NCI-H2107 treated with DMSO at 0.1 percent for 48 hours (cell line): Measurements from ENCODE around the gene TRERF1.

Experiments
- DNase-seq: peaks from one replicate; lab custom pipeline; 2025; ENCODE audit not compliant: unreplicated experiment; lab: John Stamatoyannopoulos, UW

Gene TRERF1

DNA sequence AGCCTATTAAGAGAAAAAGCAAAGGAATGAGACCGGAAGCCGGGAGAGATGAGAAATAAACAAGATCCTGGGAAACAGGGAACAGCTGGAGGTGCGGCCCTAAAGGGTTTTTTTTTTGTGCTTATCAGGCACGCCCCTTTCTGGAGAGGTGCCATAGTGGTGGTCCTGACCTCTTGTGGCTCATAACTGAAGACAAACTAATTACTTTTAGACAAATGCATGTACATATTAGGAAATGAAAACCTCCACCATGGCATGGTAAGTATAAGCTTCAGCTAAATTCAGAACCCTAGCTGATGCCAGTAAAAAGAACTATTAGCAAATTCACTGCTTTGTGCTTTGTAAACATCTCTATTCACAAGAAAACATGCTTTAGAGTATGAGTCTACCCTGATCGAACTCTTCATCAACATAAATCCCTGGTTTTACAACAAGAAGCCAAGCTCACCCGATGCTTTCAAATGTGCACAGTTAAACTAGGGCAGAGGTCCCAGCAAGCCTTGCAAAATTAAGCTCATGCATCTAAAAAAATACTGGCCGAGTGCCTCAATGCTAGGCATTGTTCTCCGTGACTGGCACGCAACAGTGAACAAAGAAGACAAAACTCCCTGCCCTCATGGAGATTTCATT is 137.7 kb downstream of the TRERF1 start:
- no peak for DNase-seq

DNA sequence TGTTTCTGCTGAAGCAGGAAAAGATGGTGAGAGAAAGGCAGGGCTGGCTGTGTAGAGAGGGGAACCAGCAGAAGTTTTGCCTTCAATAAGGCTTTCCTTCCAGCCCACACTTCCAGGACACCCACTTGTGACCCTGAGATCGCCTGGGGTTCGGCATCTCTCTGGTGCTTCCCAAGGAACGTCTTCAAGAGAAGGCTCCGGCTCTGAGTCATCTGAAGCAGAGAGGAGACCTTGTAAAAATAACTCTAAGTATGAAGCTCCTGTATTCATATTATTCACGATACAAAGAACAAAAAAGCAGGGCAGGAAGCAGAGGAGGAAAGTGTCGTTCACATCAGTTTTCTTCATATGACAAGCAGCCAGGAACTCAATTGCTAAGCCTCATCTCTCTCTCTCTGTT is 138.7 kb downstream of the TRERF1 start:
- no peak for DNase-seq

DNA sequence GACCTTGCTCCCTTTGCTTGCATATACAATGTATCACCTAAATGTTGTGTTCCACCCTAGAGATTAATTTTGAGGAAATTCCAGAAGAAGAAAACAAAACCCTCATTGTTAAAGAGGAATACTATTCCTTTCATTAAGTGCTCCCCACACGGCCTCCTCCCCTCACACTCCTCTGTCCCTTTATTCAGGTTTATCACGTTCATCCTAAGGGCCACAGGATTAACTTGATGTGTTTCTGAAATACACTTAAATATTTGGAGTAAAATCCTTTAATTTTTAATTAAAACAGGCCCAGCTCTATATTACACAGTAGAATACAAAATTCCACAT is 144.6 kb downstream of the TRERF1 start:
- no peak for DNase-seq

DNA sequence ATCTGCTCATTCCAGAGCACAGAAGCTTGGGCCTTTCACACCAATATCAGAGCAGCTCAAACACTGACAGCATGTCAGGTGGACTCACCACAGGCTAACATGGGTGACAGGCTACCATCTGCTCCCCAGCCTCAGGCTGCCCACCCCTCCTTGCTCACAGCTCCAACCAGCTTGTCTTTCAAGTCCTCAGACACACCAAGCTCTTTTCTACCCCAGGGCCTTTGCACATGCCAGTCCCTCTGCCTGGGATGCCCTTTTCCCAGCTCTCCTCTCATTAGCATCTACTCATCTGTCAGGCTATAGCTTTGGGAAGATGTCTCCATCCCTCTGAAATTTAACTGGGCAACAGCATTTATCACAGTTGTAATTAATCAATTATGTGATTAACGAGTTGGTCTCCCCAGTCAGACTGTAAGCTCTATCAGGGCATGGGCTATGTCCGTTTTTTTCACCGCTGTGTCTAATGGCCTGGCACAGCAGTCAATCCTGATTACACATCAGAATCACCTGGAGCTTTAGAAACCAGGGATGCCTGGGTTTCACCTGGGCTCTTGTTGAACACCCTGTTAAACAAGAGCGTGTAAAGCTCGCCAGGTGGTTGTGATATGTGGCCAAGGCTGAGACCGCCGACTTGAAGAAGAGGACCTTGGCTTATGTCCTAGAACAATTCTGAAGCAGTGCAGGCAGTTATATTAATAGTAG is 145.1 kb downstream of the TRERF1 start:
- no peak for DNase-seq

DNA sequence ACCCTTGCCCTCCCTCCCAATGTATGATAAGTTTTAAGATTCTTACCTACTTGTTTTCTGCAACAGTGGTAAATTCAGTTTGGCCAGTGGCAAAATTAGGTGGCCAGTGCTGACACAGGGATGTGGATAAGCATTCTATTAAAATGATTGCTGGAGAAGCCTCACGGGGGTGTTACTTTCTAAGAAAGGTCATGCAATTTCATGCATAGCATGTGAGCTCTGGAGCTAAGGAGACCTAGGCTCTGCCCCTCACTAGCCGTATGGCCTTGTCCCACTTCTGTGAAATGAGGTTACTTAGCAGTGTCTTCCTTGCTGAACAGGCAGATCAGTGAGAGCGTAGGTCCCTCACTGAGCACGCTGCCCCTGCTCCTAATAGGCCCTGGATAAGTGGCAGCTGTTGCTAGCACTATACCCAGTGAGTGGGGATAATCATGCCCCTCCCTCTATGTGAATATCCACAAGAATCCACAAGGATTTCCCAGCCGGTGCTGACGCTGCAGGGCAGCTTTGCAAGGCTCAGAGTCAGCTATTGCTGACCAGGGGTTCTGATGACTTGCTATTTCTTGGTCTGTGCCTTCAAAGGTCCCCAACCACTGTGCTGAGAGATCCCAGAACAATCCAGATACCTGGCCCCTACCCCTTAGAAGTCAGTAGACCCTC is 147.5 kb downstream of the TRERF1 start:
- DNase-seq = no peak

DNA sequence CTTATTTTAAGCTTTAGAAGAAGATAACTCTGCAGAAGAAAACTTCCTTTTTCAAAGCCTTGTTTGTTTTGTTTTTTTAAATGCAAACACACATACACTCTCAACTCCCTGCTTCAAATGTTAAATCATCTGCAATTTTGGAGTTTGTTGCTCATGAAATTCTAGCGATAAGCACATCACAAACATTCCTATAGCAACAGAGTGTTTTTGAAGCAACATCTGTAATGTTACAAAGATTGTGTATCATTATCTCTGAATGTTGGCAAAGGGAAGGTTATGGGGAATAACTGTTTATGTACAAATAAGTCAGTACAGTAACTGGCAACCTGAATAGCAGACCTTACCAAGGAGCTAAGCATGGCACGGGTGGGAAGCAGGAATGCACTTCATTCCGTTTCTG is 149.3 kb downstream of the TRERF1 start:
- no peak for DNase-seq

DNA sequence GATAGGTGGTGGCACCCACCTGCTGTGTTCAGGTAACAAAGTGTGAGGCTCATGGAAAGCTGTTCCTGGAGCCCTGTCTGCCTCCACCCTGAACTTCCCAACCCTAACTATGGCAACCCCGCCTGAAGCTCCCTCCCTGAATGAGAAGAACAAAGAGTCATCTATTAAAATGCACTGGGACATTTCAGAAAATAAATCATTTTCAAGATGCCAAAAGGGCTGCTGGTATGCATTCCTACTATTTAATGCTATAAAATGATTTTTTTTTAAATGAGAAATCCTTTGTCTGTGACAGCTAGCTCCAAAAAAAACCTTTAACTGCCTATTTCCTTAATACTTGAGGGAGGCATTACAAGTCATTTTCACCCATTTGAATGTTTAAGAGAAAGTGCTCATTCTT is 149.7 kb downstream of the TRERF1 start:
- no peak for DNase-seq

DNA sequence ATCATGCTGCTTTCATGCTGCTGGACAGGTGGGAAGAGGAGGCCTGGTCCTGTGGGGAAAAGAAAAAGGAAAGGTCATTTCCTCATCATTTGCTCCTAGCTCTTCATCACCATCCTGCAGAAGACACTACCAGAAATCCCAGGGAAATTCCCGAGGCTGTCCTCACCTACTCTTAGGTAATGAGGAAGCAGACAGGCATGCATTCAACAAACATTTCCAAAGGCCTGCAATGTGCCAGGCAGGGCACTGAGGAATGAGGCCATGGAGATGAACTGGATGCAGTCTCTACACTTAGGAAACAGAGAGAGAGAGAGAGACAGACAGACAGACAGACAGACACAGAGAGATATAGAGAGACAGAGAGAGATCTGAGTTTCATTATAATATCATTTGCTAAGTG is 151.0 kb downstream of the TRERF1 start:
- DNase-seq = no peak

DNA sequence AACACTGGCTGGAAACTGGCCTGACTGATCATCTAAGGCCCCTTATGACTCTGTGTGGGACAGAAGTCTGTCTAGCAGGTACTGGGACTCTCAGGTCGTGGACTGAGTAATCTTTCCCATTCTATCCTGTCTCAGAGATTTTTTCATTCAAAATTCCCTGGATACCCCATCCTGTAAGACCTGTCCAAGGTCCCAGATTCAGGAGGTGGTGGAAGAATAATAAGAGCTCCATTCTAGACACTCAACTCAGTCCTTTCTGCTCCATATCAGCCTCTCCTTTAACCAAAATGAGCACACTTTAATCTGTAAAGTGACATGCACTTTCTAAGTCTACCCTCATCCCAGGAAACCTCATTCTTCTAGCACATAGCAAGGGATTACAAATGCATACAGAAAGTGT is 151.5 kb downstream of the TRERF1 start:
- DNase-seq = no peak

DNA sequence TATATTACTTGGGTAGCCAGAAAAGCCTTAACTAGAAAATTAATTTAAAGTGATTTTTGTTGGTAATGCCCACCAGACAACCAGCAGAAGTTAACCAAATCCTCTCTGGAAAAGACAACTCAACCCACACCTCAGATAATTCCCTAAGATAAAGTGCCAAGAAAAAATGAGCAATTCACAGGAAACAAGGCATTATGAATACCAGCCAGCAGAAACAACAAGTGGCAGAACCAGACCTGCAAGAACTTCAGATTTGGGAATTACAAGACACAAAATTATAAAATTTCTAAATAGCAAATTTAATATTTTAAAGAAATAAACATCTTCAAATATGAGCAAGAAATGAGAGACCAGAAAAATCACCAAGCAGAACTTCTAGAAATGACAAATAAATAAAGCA is 154.1 kb downstream of the TRERF1 start:
- no peak for DNase-seq

DNA sequence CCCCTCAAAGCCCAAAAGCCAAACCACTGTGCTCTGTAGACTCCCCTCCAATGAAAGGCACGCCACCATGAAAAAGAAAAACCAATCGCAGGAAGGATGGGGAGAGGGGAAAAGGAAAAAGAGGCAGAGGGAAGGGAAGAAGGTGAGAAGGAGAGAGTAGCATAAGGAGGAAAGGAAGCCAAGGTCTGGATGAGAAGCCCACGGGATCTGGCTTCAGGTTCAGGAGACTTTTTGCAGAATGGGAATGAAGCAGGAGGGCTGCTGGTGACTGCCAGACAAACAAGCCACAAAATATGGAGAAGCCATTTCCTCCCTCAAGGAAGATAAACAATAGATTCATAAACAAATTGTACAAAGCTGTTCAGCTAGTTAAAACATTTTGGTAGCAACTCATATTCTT is 155.1 kb downstream of the TRERF1 start:
- no peak for DNase-seq

DNA sequence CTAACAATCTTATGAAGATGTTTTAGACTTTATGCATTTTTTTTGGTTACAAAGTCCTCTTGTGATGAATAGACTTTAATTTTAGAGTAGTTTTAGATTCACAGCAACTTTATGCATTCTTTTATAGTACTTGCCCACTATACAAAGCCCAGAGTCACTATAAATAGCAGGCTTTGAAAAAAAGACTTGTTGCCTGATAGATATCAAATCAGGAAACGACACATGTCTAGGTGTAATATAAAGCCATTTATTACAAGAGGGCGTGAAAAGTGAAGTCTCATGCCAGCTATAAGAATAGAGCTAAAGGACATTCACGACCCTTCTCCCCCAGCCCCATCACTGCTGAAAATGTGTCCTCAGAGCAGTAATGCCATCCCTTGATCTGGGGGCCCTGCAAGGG is 156.0 kb downstream of the TRERF1 start:
- DNase-seq = no peak

DNA sequence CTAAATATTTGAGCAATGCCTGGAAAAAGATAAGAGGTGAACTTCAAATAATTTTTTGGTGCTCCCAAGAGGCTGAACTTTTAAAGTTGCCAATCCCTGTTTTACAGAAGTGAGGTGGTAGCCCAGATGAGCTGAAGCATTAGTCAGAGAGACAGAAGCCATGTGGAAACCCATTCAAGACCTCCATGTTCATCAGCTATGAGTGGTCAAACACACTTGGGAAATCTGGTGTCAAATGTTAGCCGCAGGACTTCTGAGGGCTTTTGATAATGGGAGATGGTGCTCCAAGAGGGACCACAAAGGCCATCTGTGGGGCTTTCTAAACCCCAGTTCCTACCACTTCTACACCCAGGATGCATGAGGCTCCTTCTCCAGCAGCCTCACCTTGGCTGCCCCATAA is 156.5 kb downstream of the TRERF1 start:
- DNase-seq = no peak

DNA sequence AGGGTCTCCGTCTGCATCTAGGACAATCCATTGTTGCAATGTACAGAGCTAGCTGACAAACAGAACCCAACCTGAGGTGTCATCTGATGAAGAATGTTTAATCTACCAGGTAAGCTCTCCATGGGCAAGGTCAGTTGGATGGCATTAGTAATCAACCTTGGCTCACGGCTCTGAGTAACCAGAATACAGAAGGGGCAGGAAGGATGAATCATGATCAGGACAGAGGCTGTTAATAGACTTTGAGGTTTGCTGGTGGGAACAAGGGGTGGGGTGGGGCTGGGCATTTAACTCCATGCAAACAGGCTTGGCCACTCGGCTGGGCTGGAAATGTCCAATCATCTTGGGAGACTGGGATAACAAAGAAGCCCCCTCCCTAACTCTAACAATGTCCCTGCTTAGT is 157.0 kb downstream of the TRERF1 start:
- DNase-seq = no peak

DNA sequence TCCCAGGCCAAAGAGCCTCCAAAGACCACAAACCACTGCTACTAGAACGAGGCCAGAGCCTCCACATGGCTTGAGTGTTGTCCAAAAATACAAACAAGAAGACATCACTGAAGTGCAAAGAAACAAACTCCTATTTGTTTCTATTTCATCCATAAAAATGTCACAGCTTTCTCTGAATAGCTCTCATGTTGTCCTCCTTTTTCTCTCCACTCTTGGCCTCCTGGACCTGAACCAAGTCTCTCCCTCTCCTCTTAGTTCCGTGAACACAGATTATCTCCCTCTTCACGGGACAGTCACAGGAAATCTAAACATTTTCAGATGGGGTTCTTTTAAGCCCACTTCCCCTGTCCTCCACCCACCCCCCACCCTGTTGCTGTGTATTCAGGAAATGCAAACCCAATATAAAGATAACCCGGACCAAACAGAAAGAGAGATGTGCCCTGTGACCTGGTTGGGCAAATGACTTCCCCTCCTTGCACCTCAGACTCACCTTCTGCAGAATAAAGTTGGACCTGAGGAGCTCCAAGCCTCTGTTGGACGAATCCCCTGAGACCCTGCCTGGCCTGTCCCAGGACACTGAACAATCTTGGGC is 158.2 kb downstream of the TRERF1 start:
- no peak for DNase-seq

DNA sequence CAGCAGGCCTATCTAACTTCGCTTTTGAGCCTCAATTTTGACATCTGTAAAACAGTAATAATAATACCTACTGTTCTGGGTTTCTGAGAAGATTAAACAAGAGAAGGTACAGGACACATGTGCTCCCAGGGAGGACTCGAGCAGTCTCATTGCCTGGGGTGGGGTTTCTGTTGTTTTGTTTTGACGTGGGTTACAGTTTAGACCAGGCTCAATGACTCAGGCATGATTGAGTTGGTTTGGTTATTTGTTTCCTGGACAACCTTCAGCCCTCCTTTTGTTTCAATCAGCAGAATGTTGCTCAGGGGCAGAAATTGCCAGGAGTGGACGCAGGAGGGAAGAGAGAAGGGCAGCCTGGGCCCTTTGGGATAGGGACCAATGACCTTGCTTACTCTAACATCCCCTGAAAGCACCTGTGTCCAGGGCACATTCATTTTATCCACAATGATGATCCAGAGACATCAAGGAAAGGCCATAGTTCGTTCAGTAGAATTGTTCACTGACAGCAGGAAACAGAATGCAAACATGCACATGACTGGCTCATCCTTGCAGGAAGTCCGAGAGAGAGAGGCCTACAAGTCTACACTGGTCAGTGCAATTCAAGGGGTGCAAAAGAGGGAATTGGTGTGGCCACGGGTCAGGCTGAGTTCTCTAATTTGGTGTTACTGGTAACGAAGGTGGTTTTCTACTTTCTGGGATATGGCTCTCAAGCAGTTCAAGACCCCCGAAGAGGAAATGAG is 159.6 kb downstream of the TRERF1 start:
- no peak for DNase-seq

DNA sequence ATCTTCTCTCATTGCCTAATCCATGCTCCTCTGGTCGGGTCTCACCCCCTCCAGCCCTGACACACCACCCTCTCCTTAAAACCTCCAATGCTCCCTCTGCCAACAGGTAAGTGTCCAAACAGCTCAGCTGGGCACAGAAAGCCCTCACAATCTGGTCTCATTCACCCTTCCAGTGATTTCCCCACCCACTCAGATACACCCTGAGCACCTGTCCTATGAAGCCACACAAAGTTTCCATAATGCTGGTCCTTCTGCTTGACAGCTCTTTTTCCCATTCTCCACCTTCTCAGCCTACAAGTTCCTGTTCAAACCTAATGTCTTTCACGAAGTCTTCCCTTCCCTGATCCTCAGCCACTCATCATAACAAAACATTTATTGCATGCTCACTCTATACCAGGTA is 164.0 kb downstream of the TRERF1 start:
- no peak for DNase-seq

DNA sequence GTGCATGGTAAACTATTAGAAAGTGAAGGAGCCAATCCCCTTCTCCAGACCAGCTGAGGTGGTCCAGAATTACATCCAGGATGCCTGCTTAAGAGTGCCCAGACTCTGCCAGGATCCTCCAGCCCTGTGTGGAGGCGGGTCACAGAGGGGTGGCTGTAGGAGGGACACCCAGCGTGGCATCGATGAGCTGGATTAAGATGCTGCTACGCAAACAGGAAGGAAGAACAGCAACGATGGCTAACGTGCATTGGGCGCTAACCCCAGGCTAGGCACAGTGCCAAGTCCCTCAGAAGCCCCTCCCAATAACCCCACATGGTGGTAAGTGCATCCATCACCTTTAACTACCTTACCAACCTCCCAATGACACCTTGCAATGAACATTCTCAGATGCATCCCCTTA is 170.2 kb downstream of the TRERF1 start:
- no peak for DNase-seq

DNA sequence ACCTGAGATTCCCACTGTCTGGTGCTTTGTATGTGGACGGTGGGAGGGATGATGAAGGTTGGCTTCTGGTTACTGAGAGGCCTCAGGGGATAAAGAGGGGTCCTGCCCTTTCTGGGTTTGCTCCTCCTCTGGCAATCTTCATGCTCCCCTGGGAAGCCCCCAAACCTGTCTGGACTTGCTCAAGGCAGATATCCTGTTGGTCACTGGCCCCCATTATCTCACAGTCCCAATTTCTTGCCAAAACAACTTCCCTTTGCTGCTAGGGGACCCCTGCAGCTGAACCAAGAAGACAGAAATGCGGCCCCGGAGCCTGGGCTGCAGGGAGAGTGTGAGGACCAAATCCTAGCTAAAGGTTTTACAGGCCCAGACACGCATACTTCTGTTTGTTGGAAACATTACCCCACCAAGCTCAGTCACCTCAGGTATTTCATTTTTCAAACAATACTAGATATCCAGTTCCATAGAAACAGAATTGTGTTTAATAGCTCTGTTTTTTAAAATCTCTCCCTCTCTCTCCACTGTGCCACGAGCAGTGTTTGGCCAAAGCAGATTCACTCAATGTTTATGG is 170.7 kb downstream of the TRERF1 start:
- no peak for DNase-seq

DNA sequence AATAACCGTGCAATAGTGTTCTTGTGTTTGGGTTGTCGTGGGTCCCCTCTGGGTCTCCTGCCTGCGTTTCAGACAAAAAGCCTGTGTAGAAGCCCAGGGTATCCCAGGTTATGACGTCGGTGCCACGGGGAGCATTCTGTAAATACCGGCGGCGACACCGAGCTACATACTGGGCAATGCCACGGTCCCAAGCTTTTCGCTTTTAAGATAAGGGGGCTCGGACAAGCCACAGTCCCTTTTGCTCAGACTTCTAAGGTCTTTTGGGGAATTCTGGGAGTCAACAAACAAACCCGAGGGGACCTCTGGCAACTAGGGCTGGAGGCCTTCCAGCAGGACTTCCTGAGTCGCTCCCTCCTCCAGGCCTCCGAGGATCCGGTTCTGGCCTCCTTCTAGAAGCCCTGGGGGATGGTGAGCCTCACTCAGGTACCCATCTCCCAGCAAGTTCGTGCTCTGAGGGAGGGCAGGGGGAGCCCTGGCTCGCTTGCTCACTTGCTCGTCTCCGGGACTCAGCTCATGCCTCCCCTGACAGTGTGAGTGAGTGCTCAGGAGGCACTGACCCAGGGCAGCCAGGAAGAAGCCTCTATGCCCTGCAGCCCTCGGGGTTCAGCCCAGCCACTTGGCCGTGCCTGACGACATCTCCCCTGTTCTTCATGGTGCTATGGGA is 171.6 kb downstream of the TRERF1 start:
- no peak for DNase-seq
